Gastrocnemius medialis (tissue), 4 donors: Measurements from ENCODE around the gene CCDC172. TPM values are rescaled to one million over a fixed set of nuclear protein-coding genes. Genes with fewer than 3 reads are reported as not detected.

ENCODE experiments used
- ATAC-seq, 2 donors: fragments of 150-250 bp; one replicate each; pipeline ENCODE4 v1.9.1; 2016
- DNase-seq, 2 donors: peaks; one replicate each; pipeline ENCODE4 v3.0.0-alpha.2; 2019
- H3K27ac ChIP-seq, 4 donors: fragments of 200-600 bp; sonication (generic); 1 replicate in 1 of 4; 2 replicates in 3 of 4; pipeline ENCODE4 v1.5.1; 2016 to 2018; ENCODE audit warnings: mild to moderate bottlenecking in 2 of 4, moderate library complexity in 1 of 4
- H3K27me3 ChIP-seq, 3 donors: fragments of 200-600 bp; sonication (generic) in 2 of 3; 1 replicate in 1 of 3; 2 replicates in 2 of 3; pipeline versions ENCODE4 v1.5.1 to v1.6.0; 2016 to 2019; ENCODE audit warnings: mild to moderate bottlenecking in 1 of 3, moderate library complexity in 1 of 3
- H3K36me3 ChIP-seq, 2 donors: fragments of 200-600 bp; sonication (generic) in 1 of 2; one replicate each; pipeline ENCODE4 v1.5.1; 2017 to 2018
- H3K4me1 ChIP-seq, 2 donors: fragments of 200-600 bp; sonication (generic) in 1 of 2; one replicate each; pipeline ENCODE4 v1.5.1; 2016 to 2017; ENCODE audit warnings: mild to moderate bottlenecking in 2 of 2
- H3K4me3 ChIP-seq, 4 donors: fragments of 200-600 bp; sonication (generic) in 3 of 4; 1 replicate in 1 of 4; 2 replicates in 3 of 4; pipeline ENCODE4 v1.5.1; 2016 to 2019; ENCODE audit warnings: mild to moderate bottlenecking in 2 of 4
- H3K9me3 ChIP-seq, 3 donors: fragments of 200-600 bp; sonication (generic) in 2 of 3; 1 replicate in 1 of 3; 2 replicates in 2 of 3; pipeline ENCODE4 v1.5.1; 2016 to 2019
- CTCF ChIP-seq, 5 experiments: fragments of 450-650 bp in 3 of 5; fragments of 200-600 bp in 2 of 5; sonication (generic) in 2 of 5; IDR thresholded peaks in 4 of 5; conservative IDR thresholded peaks in 1 of 5; 1 replicate in 4 of 5; 2 replicates in 1 of 5; pipeline ENCODE4 v1.5.1; 2016 to 2019; ENCODE audit warnings: antibody characterized with exemption in 5 of 5, mild to moderate bottlenecking in 3 of 5, moderate library complexity in 3 of 5
- POLR2A ChIP-seq, 2 donors: fragments of 450-650 bp; IDR thresholded peaks; one replicate each; pipeline ENCODE4 v1.6.1; 2017; ENCODE audit warnings: antibody characterized with exemption in 2 of 2, mild to moderate bottlenecking in 2 of 2, moderate library complexity in 2 of 2
- in situ Hi-C, 4 donors: fragments of 200-750 bp; cut with MboI; loops; one replicate each; pipeline versions ENCODE4 v1.15.0 to v1.8.0; 2017; ENCODE audit warnings: low sequenced_read_pairs in 4 of 4
- intact Hi-C: fragments of 100-400 bp; cut with DNase I; formaldehyde crosslinking; loops from one replicate; pipeline ENCODE4 v1.15.1; 2023; ENCODE audit warnings: low total_unique reads
- total RNA-seq, 4 donors: library from RNA; depleted of rRNA; stranded (reverse); fragments of >200 nt; gene quantifications; one replicate each; pipeline versions ENCODE4 v1.1.0 to v1.2.3, GENCODE V29; 2016

The CCDC172 gene
- total RNA-seq, 4 donors from 2014 or later = not detected

- no peak overlapping the region for H3K27ac ChIP-seq
- in situ Hi-C loops (loop anchor here in 3 of 4 donors (10.0 to 25.0 kb wide), 3 partner anchors 359 to 592 kb away; no protein-coding TSS in a partner anchor), intact Hi-C loops (no loop called here)
Observed at GRCh38 chr10:116296291-116296721, 27.9 kb upstream of the CCDC172 start.

GRCh38 chr10:116298586-116298985 lies 25.7 kb upstream of the CCDC172 start:
- H3K27me3 ChIP-seq = no peaks in the 10 kb centered on the region
- H3K4me3 ChIP-seq = no peak overlapping the region
- DNase-seq = no peak
- intact Hi-C loops = no loop called here
- no peaks in the 10 kb centered on the region for H3K4me1 ChIP-seq
- no peaks in the 10 kb centered on the region for H3K36me3 ChIP-seq
- no peaks in the 10 kb centered on the region for H3K9me3 ChIP-seq
- no peak overlapping the region for H3K27ac ChIP-seq
- no peak for TF ChIP-seq POLR2A (IDR thresholded peaks at IDR 0.05)
- TF ChIP-seq CTCF (IDR thresholded peaks at IDR 0.05 in 4 of 5, conservative IDR thresholded peaks at IDR 0.05 in 1 of 5) = no peak
- no peak for ATAC-seq
- in situ Hi-C loops = loop anchor here in 3 of 4 donors (10.0 to 25.0 kb wide), 3 partner anchors 361 to 594 kb away; no protein-coding TSS in a partner anchor

More at GRCh38 chr10:116296291-116296721, 27.9 kb upstream of the CCDC172 start:
- no peak overlapping the region for H3K4me3 ChIP-seq
- no peaks in the 10 kb centered on the region for H3K27me3 ChIP-seq
- no peaks in the 10 kb centered on the region for H3K9me3 ChIP-seq
- ATAC-seq (no peak), DNase-seq (no peak)
- no peaks in the 10 kb centered on the region for H3K4me1 ChIP-seq
- no peaks in the 10 kb centered on the region for H3K36me3 ChIP-seq
- no peak for TF ChIP-seq POLR2A (IDR thresholded peaks at IDR 0.05)
- TF ChIP-seq CTCF (IDR thresholded peaks at IDR 0.05 in 4 of 5, conservative IDR thresholded peaks at IDR 0.05 in 1 of 5) = no peak

GRCh38 chr10:116300542-116300941 lies 23.7 kb upstream of the CCDC172 start:
- in situ Hi-C loops (no loop called here), intact Hi-C loops (no loop called here)
- H3K27ac ChIP-seq = no peak overlapping the region
- no peaks in the 10 kb centered on the region for H3K4me1 ChIP-seq
- TF ChIP-seq CTCF (IDR thresholded peaks at IDR 0.05 in 4 of 5, conservative IDR thresholded peaks at IDR 0.05 in 1 of 5) (no peak), POLR2A (IDR thresholded peaks at IDR 0.05) (no peak)
- DNase-seq = peak in 1 of 2 donors; percentile 16
- no peaks in the 10 kb centered on the region for H3K9me3 ChIP-seq
- ATAC-seq = peak; percentile 41 to 52
- no peaks in the 10 kb centered on the region for H3K36me3 ChIP-seq
- H3K27me3 ChIP-seq = no peaks in the 10 kb centered on the region
- no peak overlapping the region for H3K4me3 ChIP-seq

- DNase-seq = no peak
- Histone ChIP-seq H3K4me3 (no peak overlapping the region), H3K27me3 (no peaks in the 10 kb centered on the region), H3K36me3 (no peaks in the 10 kb centered on the region), H3K9me3 (no peaks in the 10 kb centered on the region), H3K27ac (no peak overlapping the region), H3K4me1 (no peaks in the 10 kb centered on the region)
- ATAC-seq = no peak
- TF ChIP-seq POLR2A (IDR thresholded peaks at IDR 0.05) (no peak), CTCF (IDR thresholded peaks at IDR 0.05 in 4 of 5, conservative IDR thresholded peaks at IDR 0.05 in 1 of 5) (no peak)
- in situ Hi-C loops = no loop called here
- intact Hi-C loops = no loop called here
Observed at GRCh38 chr10:116304923-116305322, 19.3 kb upstream of the CCDC172 start.

- ATAC-seq (no peak), DNase-seq (no peak)
- TF ChIP-seq POLR2A (IDR thresholded peaks at IDR 0.05) (no peak), CTCF (IDR thresholded peaks at IDR 0.05 in 4 of 5, conservative IDR thresholded peaks at IDR 0.05 in 1 of 5) (no peak)
- Histone ChIP-seq H3K4me1 (no peaks in the 10 kb centered on the region), H3K27ac (no peak overlapping the region), H3K27me3 (no peaks in the 10 kb centered on the region), H3K4me3 (no peak overlapping the region), H3K9me3 (no peaks in the 10 kb centered on the region), H3K36me3 (no peaks in the 10 kb centered on the region)
- in situ Hi-C loops = no loop called here
- intact Hi-C loops = no loop called here
Observed at GRCh38 chr10:116306847-116307246, 17.4 kb upstream of the CCDC172 start.
